Ramos (cell line): ENCODE data around the gene PLCB3.

ENCODE experiments used
- in situ Hi-C: fragments of 300-500 bp; cut with MboI; formaldehyde crosslinking; loops from one replicate; pipeline ENCODE4 v1.14.3; 2022; ENCODE audit warnings: low sequenced_read_pairs; ENCODE audit not compliant: unreplicated experiment

Gene PLCB3

GRCh38 chr11:64251016-64251752, at the start of gene PLCB3:
TSS of gene PLCB3 (plus strand) at chr11:64251530. CDS start at chr11:64251650, 120 bp downstream.
- in situ Hi-C loops, result no loop called here

GRCh38 chr11:64201543-64201942, 49.8 kb upstream of the PLCB3 start:
- in situ Hi-C loops, result loop anchor here (5.0 kb wide), 1 partner anchor 101 kb away; the partner anchor contains the start of gene CATSPERZ

GRCh38 chr11:64202992-64203391, 48.3 kb upstream of the PLCB3 start:
- in situ Hi-C loops, result loop anchor here (5.0 kb wide), 1 partner anchor 99 kb away; the partner anchor contains the start of gene CATSPERZ

- in situ Hi-C loops, result loop anchor here (5.0 kb wide), 1 partner anchor 99 kb away; the partner anchor contains the start of gene CATSPERZ
These were observed 47.8 kb upstream of the PLCB3 start for GRCh38 chr11:64203421-64204079.

- in situ Hi-C loops, result loop anchor here (5.0 kb wide), 1 partner anchor 98 kb away; the partner anchor contains the start of gene CATSPERZ
These were observed 47.3 kb upstream of the PLCB3 start for GRCh38 chr11:64204080-64204440.

GRCh38 chr11:64204464-64204989, 46.8 kb upstream of the PLCB3 start:
- in situ Hi-C loops, result loop anchor here (5.0 kb wide), 1 partner anchor 98 kb away; the partner anchor contains the start of gene CATSPERZ

GRCh38 chr11:64206457-64207255, 44.7 kb upstream of the PLCB3 start, which contains the start of gene FERMT3:
TSS of gene FERMT3 (plus strand) at chr11:64206721. CDS start at chr11:64207365, 644 bp downstream.
- in situ Hi-C loops, result no loop called here

GRCh38 chr11:64207256-64208085, 43.9 kb upstream of the PLCB3 start:
- in situ Hi-C loops, result no loop called here

GRCh38 chr11:64208086-64208795, 43.1 kb upstream of the PLCB3 start:
- in situ Hi-C loops, result no loop called here

GRCh38 chr11:64208796-64209562, 42.4 kb upstream of the PLCB3 start:
- in situ Hi-C loops, result no loop called here

GRCh38 chr11:64209563-64209843, 41.8 kb upstream of the PLCB3 start:
- in situ Hi-C loops, result no loop called here

- in situ Hi-C loops, result no loop called here
These were observed 40.9 kb upstream of the PLCB3 start for GRCh38 chr11:64210301-64211020.

GRCh38 chr11:64211181-64211872, 40.0 kb upstream of the PLCB3 start:
- in situ Hi-C loops, result no loop called here

- in situ Hi-C loops, result no loop called here
These were observed 34.5 kb upstream of the PLCB3 start for GRCh38 chr11:64216879-64217278.

- in situ Hi-C loops, result no loop called here
These were observed 32.5 kb upstream of the PLCB3 start for GRCh38 chr11:64218628-64219353.

GRCh38 chr11:64219354-64219684, 32.0 kb upstream of the PLCB3 start:
- in situ Hi-C loops, result no loop called here

- in situ Hi-C loops, result no loop called here
These were observed 31.6 kb upstream of the PLCB3 start for GRCh38 chr11:64219755-64220154.
